Measurements from ENCODE around the gene MAP3K10.

Gene MAP3K10

GRCh38 chr19:40232949-40233810, 42.0 kb downstream of the MAP3K10 start:
- H3K27ac ChIP-seq: no peak overlapping the region
- TF ChIP-seq, protein P1, sequence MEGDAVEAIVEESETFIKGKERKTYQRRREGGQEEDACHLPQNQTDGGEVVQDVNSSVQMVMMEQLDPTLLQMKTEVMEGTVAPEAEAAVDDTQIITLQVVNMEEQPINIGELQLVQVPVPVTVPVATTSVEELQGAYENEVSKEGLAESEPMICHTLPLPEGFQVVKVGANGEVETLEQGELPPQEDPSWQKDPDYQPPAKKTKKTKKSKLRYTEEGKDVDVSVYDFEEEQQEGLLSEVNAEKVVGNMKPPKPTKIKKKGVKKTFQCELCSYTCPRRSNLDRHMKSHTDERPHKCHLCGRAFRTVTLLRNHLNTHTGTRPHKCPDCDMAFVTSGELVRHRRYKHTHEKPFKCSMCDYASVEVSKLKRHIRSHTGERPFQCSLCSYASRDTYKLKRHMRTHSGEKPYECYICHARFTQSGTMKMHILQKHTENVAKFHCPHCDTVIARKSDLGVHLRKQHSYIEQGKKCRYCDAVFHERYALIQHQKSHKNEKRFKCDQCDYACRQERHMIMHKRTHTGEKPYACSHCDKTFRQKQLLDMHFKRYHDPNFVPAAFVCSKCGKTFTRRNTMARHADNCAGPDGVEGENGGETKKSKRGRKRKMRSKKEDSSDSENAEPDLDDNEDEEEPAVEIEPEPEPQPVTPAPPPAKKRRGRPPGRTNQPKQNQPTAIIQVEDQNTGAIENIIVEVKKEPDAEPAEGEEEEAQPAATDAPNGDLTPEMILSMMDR (conservative IDR thresholded peaks at IDR 0.05): no peak
- TF ChIP-seq ZFX (IDR thresholded peaks at IDR 0.05): no peak

DNA sequence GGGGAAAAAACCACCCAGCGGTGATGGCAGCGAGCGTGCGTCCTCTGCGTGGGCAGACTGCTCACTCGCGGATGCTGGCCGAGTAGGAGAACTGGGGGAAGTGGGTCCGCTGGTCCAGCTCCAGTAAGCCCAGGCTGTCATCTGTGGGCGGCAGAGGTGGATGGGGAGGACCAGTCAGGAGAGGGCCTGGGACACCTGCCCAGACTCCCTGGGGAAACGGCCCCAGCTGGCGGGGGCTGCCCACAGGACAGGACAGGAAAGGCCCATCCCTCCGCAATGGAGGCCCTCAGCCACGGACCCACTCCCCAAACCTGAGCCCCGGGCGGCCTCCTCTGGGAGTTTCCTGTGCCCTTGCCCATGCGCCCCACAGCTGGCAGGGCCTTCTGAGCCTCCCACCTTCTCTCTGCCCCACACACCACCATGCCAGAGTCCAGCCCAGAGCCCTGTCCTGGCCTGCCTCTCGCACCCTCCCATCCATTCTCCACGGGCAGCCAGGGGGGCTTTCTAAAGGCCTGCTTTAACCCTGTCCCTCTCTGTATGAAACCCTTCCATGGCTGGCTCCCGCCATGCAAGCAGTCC, 42.7 kb downstream of the MAP3K10 start:
- H3K27ac ChIP-seq: no peak overlapping the region
- TF ChIP-seq, protein P1 (conservative IDR thresholded peaks at IDR 0.05): no peak
- TF ChIP-seq ZFX (IDR thresholded peaks at IDR 0.05): no peak

- H3K27ac ChIP-seq: no peak overlapping the region
- no peak for TF ChIP-seq ZFX (IDR thresholded peaks at IDR 0.05)
- TF ChIP-seq, protein P1 (conservative IDR thresholded peaks at IDR 0.05): no peak
These were observed 43.4 kb downstream of the MAP3K10 start for GRCh38 chr19:40234429-40235237.

DNA sequence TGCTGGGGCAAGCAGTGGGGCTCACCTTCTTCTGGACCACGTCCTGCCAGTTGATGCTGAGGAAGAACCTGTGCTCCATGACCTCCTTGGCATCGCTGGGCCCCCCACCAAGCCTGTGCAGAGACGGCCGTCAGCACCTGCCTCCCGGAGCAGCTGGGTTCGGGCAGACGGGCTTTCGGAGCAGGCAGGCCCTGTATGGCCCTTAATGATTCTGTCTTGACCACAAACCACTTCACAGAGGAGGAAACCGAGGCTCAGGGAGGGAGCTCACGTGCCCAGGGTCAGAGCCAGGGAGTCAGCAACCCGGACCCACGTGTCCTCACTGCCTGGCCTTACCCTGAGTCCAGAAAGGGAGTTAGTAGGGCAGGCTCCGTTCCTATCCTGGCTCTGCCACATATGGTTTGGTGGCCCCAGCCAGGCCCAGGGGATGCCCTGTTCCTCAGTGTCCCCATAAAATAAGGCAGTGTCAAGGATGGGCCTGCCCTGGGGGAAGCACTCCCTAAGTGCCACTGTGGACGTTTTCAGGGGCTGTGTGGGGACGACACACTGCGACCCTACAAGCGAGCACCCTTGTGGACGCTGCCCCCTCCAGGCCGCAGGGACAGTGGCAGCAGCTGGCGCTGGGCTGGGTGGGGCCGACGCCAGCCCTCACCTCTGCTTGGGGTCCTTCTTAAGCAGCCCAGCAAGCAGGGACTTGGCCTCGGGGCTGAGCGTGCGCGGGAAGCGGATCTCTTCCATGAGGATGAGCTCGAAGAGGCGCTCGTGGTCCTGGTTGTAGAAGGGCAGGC, 44.2 kb downstream of the MAP3K10 start:
- TF ChIP-seq, protein P1 (conservative IDR thresholded peaks at IDR 0.05): no peak
- no peak for TF ChIP-seq ZFX (IDR thresholded peaks at IDR 0.05)

DNA sequence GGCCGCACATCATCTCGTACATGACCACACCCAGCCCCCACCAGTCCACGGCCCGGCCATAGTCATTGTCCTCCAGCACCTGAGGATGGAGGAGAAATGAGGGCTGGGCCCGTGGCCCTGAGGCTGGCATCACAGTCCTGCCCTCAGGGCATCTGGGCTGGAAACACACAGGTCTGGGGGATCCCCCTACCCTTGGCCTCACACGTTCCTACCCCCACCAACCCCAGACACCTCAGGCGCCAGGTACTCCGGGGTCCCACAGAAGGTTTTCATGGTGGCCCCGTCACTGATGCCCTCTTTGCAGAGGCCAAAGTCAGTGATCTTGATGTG, 44.8 kb downstream of the MAP3K10 start:
- no peak overlapping the region for H3K27ac ChIP-seq
- TF ChIP-seq, protein P1 (conservative IDR thresholded peaks at IDR 0.05): no peak
- no peak for TF ChIP-seq ZFX (IDR thresholded peaks at IDR 0.05)

More for the DNA sequence above, 44.2 kb downstream of the MAP3K10 start:
- H3K27ac ChIP-seq: no peak overlapping the region

- H3K27ac ChIP-seq: no peak overlapping the region
- TF ChIP-seq ZFX (IDR thresholded peaks at IDR 0.05): no peak
- TF ChIP-seq, protein P1 (conservative IDR thresholded peaks at IDR 0.05): no peak
These were observed 45.1 kb downstream of the MAP3K10 start for GRCh38 chr19:40236366-40236765.
